ENCODE results near the gene IL6.

IL6 gene

GRCh38 chr7:22715969-22716368 lies 11.0 kb upstream of the IL6 start:
- Mint-ChIP-seq H3K9me3 (ENCODE audit: low read depth) (no peaks in the 10 kb centered on the region), H3K27ac (no peak overlapping the region), H3K4me3 (no peak overlapping the region), H3K4me1 (ENCODE audit: low read depth) (no peaks in the 10 kb centered on the region), H3K36me3 (no peaks in the 10 kb centered on the region), H3K27me3 (no peaks in the 10 kb centered on the region)

GRCh38 chr7:22717760-22718159 lies 9.2 kb upstream of the IL6 start:
- Mint-ChIP-seq H3K4me3 (no peak overlapping the region), H3K27me3 (no peaks in the 10 kb centered on the region), H3K36me3 (no peaks in the 10 kb centered on the region), H3K27ac (no peak overlapping the region), H3K4me1 (ENCODE audit: low read depth) (no peaks in the 10 kb centered on the region), H3K9me3 (ENCODE audit: low read depth) (no peaks in the 10 kb centered on the region)

- H3K4me3 Mint-ChIP-seq: no peak overlapping the region
- H3K9me3 Mint-ChIP-seq (ENCODE audit: low read depth): no peaks in the 10 kb centered on the region
- no peaks in the 10 kb centered on the region for H3K27me3 Mint-ChIP-seq
- H3K36me3 Mint-ChIP-seq: no peaks in the 10 kb centered on the region
- no peaks in the 10 kb centered on the region for H3K4me1 Mint-ChIP-seq (ENCODE audit: low read depth)
- H3K27ac Mint-ChIP-seq: no peak overlapping the region
Measured at GRCh38 chr7:22718200-22718711, 8.7 kb upstream of the IL6 start.

- H3K4me1 Mint-ChIP-seq (ENCODE audit: low read depth): no peaks in the 10 kb centered on the region
- H3K36me3 Mint-ChIP-seq: no peaks in the 10 kb centered on the region
- H3K27ac Mint-ChIP-seq: no peak overlapping the region
- no peak overlapping the region for H3K4me3 Mint-ChIP-seq
- no peaks in the 10 kb centered on the region for H3K9me3 Mint-ChIP-seq (ENCODE audit: low read depth)
- no peaks in the 10 kb centered on the region for H3K27me3 Mint-ChIP-seq
Measured at GRCh38 chr7:22718911-22719420, 8.0 kb upstream of the IL6 start.

- no peak overlapping the region for H3K27ac Mint-ChIP-seq
- H3K4me3 Mint-ChIP-seq: no peak overlapping the region
- no peaks in the 10 kb centered on the region for H3K36me3 Mint-ChIP-seq
- peaks cover 5% of the 10 kb centered on the region for H3K4me1 Mint-ChIP-seq (ENCODE audit: low read depth)
- H3K27me3 Mint-ChIP-seq: no peaks in the 10 kb centered on the region
- H3K9me3 Mint-ChIP-seq (ENCODE audit: low read depth): no peaks in the 10 kb centered on the region
Measured at GRCh38 chr7:22720791-22721786, 5.9 kb upstream of the IL6 start.

- Mint-ChIP-seq H3K4me1 (ENCODE audit: low read depth) (peaks cover 15% of the 10 kb centered on the region), H3K27me3 (no peaks in the 10 kb centered on the region), H3K9me3 (ENCODE audit: low read depth) (no peaks in the 10 kb centered on the region), H3K4me3 (no peak overlapping the region), H3K27ac (no peak overlapping the region), H3K36me3 (no peaks in the 10 kb centered on the region)
Measured at GRCh38 chr7:22722536-22723180, 4.3 kb upstream of the IL6 start.

GRCh38 chr7:22723181-22723601 lies 3.8 kb upstream of the IL6 start:
- Mint-ChIP-seq H3K4me1 (ENCODE audit: low read depth) (peaks cover 15% of the 10 kb centered on the region), H3K27me3 (peaks cover under 1% of the 10 kb centered on the region), H3K4me3 (no peak overlapping the region)

GRCh38 chr7:22723637-22724036 lies 3.4 kb upstream of the IL6 start:
- Mint-ChIP-seq H3K9me3 (ENCODE audit: low read depth) (no peaks in the 10 kb centered on the region), H3K4me1 (ENCODE audit: low read depth) (peaks cover 15% of the 10 kb centered on the region), H3K36me3 (no peaks in the 10 kb centered on the region), H3K27ac (no peak overlapping the region), H3K27me3 (peaks cover 5% of the 10 kb centered on the region), H3K4me3 (no peak overlapping the region)

More at GRCh38 chr7:22723181-22723601, 3.8 kb upstream of the IL6 start:
- no peaks in the 10 kb centered on the region for H3K9me3 Mint-ChIP-seq (ENCODE audit: low read depth)
- no peaks in the 10 kb centered on the region for H3K36me3 Mint-ChIP-seq
- no peak overlapping the region for H3K27ac Mint-ChIP-seq

- Mint-ChIP-seq H3K9me3 (ENCODE audit: low read depth) (no peaks in the 10 kb centered on the region), H3K27me3 (peaks cover 10% of the 10 kb centered on the region), H3K36me3 (no peaks in the 10 kb centered on the region), H3K27ac (no peak overlapping the region), H3K4me1 (ENCODE audit: low read depth) (peaks cover 15% of the 10 kb centered on the region), H3K4me3 (no peak overlapping the region)
Measured at GRCh38 chr7:22724861-22725260, 2.1 kb upstream of the IL6 start.

- H3K36me3 Mint-ChIP-seq: no peaks in the 10 kb centered on the region
- no peaks in the 10 kb centered on the region for H3K9me3 Mint-ChIP-seq (ENCODE audit: low read depth)
- H3K4me3 Mint-ChIP-seq: no peak overlapping the region
- H3K27me3 Mint-ChIP-seq: peaks cover 10% of the 10 kb centered on the region
- peaks cover 15% of the 10 kb centered on the region for H3K4me1 Mint-ChIP-seq (ENCODE audit: low read depth)
- no peak overlapping the region for H3K27ac Mint-ChIP-seq
Measured at GRCh38 chr7:22725585-22725984, 1.4 kb upstream of the IL6 start.

- no peaks in the 10 kb centered on the region for H3K9me3 Mint-ChIP-seq (ENCODE audit: low read depth)
- H3K27me3 Mint-ChIP-seq: peaks cover 10% of the 10 kb centered on the region
Measured at GRCh38 chr7:22726345-22726906, 574 bp upstream of the IL6 start.

GRCh38 chr7:22727714-22728035 lies 675 bp downstream of the IL6 start:
- Mint-ChIP-seq H3K4me3 (peak overlapping the region; percentile 57), H3K36me3 (no peaks in the 10 kb centered on the region), H3K4me1 (ENCODE audit: low read depth) (peaks cover 15% of the 10 kb centered on the region), H3K27me3 (peaks cover 10% of the 10 kb centered on the region), H3K9me3 (ENCODE audit: low read depth) (no peaks in the 10 kb centered on the region), H3K27ac (no peak overlapping the region)

More at GRCh38 chr7:22726345-22726906, 574 bp upstream of the IL6 start:
- no peaks in the 10 kb centered on the region for H3K36me3 Mint-ChIP-seq
- peaks cover 15% of the 10 kb centered on the region for H3K4me1 Mint-ChIP-seq (ENCODE audit: low read depth)
- no peak overlapping the region for H3K27ac Mint-ChIP-seq
- H3K4me3 Mint-ChIP-seq: peak overlapping the region; percentile 75

- peaks cover 15% of the 10 kb centered on the region for H3K4me1 Mint-ChIP-seq (ENCODE audit: low read depth)
- no peak overlapping the region for H3K27ac Mint-ChIP-seq
- peaks cover 12% of the 10 kb centered on the region for H3K27me3 Mint-ChIP-seq
- no peaks in the 10 kb centered on the region for H3K9me3 Mint-ChIP-seq (ENCODE audit: low read depth)
- no peak overlapping the region for H3K4me3 Mint-ChIP-seq
- no peaks in the 10 kb centered on the region for H3K36me3 Mint-ChIP-seq
Measured at GRCh38 chr7:22728401-22729029, 1.5 kb downstream of the IL6 start.

GRCh38 chr7:22729180-22729825 lies 2.3 kb downstream of the IL6 start:
- no peak overlapping the region for H3K27ac Mint-ChIP-seq
- peaks cover 18% of the 10 kb centered on the region for H3K27me3 Mint-ChIP-seq
- no peaks in the 10 kb centered on the region for H3K9me3 Mint-ChIP-seq (ENCODE audit: low read depth)
- H3K4me3 Mint-ChIP-seq: no peak overlapping the region
- H3K36me3 Mint-ChIP-seq: no peaks in the 10 kb centered on the region
- peaks cover 15% of the 10 kb centered on the region for H3K4me1 Mint-ChIP-seq (ENCODE audit: low read depth)
